ENCODE results near the gene SMC3.
A peak's percentile ranks its signal among the peaks of the same experiment; 100 is the strongest.

SMC3 gene

GRCh38 chr10:110641256-110641655, 73.8 kb downstream of the SMC3 start:
- Mint-ChIP-seq H3K27ac (peak overlapping the region in 2 of 3 experiments; percentile 4 to 64), H3K27me3 (ENCODE audit: low read depth) (peaks cover 65% of the 10 kb centered on the region), H3K9me3 (no peaks in the 10 kb centered on the region), H3K36me3 (ENCODE audit: low read depth) (no peaks in the 10 kb centered on the region), H3K4me1 (peaks cover 46% of the 10 kb centered on the region), H3K4me3 (peak overlapping the region; percentile 52 to 65 (median 58))
- no peak for TF ChIP-seq CTCF (IDR thresholded peaks at IDR 0.05; ENCODE audit: unreplicated experiment in 3 of 3)

- Mint-ChIP-seq H3K9me3 (no peaks in the 10 kb centered on the region), H3K4me1 (peaks cover 37% of the 10 kb centered on the region), H3K36me3 (ENCODE audit: low read depth) (no peaks in the 10 kb centered on the region), H3K4me3 (peak overlapping the region; percentile 84 to 90 (median 89)), H3K27me3 (ENCODE audit: low read depth) (peaks cover 69% of the 10 kb centered on the region), H3K27ac (peak overlapping the region in 1 of 3 experiments; percentile 84)
- no peak for TF ChIP-seq CTCF (IDR thresholded peaks at IDR 0.05; ENCODE audit: unreplicated experiment in 3 of 3)
Measured at GRCh38 chr10:110642204-110643034, 74.9 kb downstream of the SMC3 start.

- H3K4me3 Mint-ChIP-seq = peak overlapping the region; percentile 84 to 90 (median 89)
- no peaks in the 10 kb centered on the region for H3K36me3 Mint-ChIP-seq (ENCODE audit: low read depth)
- no peaks in the 10 kb centered on the region for H3K9me3 Mint-ChIP-seq
Measured at GRCh38 chr10:110643035-110643652, 75.6 kb downstream of the SMC3 start.

GRCh38 chr10:110643653-110644597, 76.4 kb downstream of the SMC3 start, which contains the start of gene RBM20:
Gene RBM20 (plus strand): TSS chr10:110644336. CDS start chr10:110644455, 119 bp downstream.
- TF ChIP-seq CTCF (IDR thresholded peaks at IDR 0.05; ENCODE audit: unreplicated experiment in 3 of 3) = no peak
- Mint-ChIP-seq H3K27ac (peak within 1 kb of the TSS in 2 of 3 experiments; percentile 71 to 84), H3K27me3 (ENCODE audit: low read depth) (peaks cover 76% of the 10 kb centered on the region), H3K4me3 (peak within 1 kb of the TSS; percentile 90 to 97 (median 95)), H3K36me3 (ENCODE audit: low read depth) (no peaks in the 10 kb centered on the region), H3K4me1 (peaks cover 46% of the 10 kb centered on the region), H3K9me3 (no peaks in the 10 kb centered on the region)

More at GRCh38 chr10:110643035-110643652, 75.6 kb downstream of the SMC3 start:
- Mint-ChIP-seq H3K27me3 (ENCODE audit: low read depth) (peaks cover 68% of the 10 kb centered on the region), H3K4me1 (peaks cover 39% of the 10 kb centered on the region), H3K27ac (peak overlapping the region in 2 of 3 experiments; percentile 63 to 84)
- no peak for TF ChIP-seq CTCF (IDR thresholded peaks at IDR 0.05; ENCODE audit: unreplicated experiment in 3 of 3)

GRCh38 chr10:110644598-110645462, 77.3 kb downstream of the SMC3 start:
- Mint-ChIP-seq H3K36me3 (ENCODE audit: low read depth) (no peaks in the 10 kb centered on the region), H3K4me3 (peak overlapping the region; percentile 85 to 97 (median 95)), H3K27ac (peak overlapping the region in 2 of 3 experiments; percentile 27 to 71), H3K9me3 (no peaks in the 10 kb centered on the region), H3K4me1 (peaks cover 55% of the 10 kb centered on the region), H3K27me3 (ENCODE audit: low read depth) (peaks cover 85% of the 10 kb centered on the region)
- TF ChIP-seq CTCF (IDR thresholded peaks at IDR 0.05; ENCODE audit: unreplicated experiment in 3 of 3) = no peak

All from nephron (organoid).